Testis (tissue), 5 donors: ENCODE data around the gene MATK. TPM values are rescaled to one million over a fixed set of nuclear protein-coding genes. Genes with fewer than 3 reads are reported as not detected.

Source experiments
- DNase-seq: peaks from one replicate; pipeline ENCODE4 v3.0.0-alpha.2; 2019
- H3K27ac ChIP-seq, 2 donors: fragments of 200-600 bp; sonication (generic); one replicate each; pipeline ENCODE4 v1.5.1; 2019
- H3K27me3 ChIP-seq: fragments of 200-600 bp; sonication (generic); one replicate; pipeline ENCODE4 v1.5.1; 2019
- H3K36me3 ChIP-seq: fragments of 200-600 bp; sonication (generic); one replicate; pipeline ENCODE4 v1.5.1; 2017; ENCODE audit warnings: low read depth; ENCODE audit errors: missing control alignments
- H3K4me1 ChIP-seq: fragments of 200-600 bp; sonication (generic); one replicate; pipeline ENCODE4 v1.5.1; 2019
- H3K4me3 ChIP-seq, 2 donors: fragments of 200-600 bp; sonication (generic); one replicate each; pipeline ENCODE4 v1.5.1; 2017 to 2019
- H3K9me3 ChIP-seq: fragments of 200-600 bp; sonication (generic); one replicate; pipeline ENCODE4 v1.5.1; 2017
- POLR2A ChIP-seq: fragments of 450-650 bp; IDR thresholded peaks from one replicate; pipeline ENCODE4 v1.6.1; 2017; ENCODE audit warnings: antibody characterized with exemption, mild to moderate bottlenecking, moderate library complexity
- WGBS, 2 donors: methylation state at CpG; one replicate each; pipeline ENCODE4 v1.1.5; 2018; 5-methylcytosine and 5-hydroxymethylcytosine counted together
- intact Hi-C: fragments of 100-400 bp; cut with DNase I; formaldehyde crosslinking; loops from one replicate; pipeline ENCODE4 v1.15.1; 2023; ENCODE audit warnings: low total_unique reads
- long read RNA-seq, 2 donors: transcript quantifications; one replicate each; lab custom pipeline, GENCODE V29; 2026
- polyA plus RNA-seq: library from polyadenylated mRNA; stranded (reverse); fragments of 350-450 nt; fragmentation: Illumina TruSeq; extraction: RNeasy Lipid Tissue Mini Kit (QIAGEN cat#74804); gene quantifications from one replicate; pipeline ENCODE4 v1.2.3, GENCODE V29; 2014; ENCODE audit warnings: low read depth, low replicate concordance; ENCODE audit not compliant: insufficient read depth
- total RNA-seq, 2 donors: library from RNA; depleted of rRNA; stranded (reverse); fragments of >200 nt; gene quantifications; one replicate each; pipeline ENCODE4 v1.2.3, GENCODE V29; 2016
- TF ChIP-seq, protein P1 (sequence below), 3 experiments: fragments of 450-650 bp in 2 of 3; fragments of 200-600 bp in 1 of 3; sonication (generic) in 1 of 3; IDR thresholded peaks; one replicate each; pipeline ENCODE4 v1.5.1; 2016 to 2019; ENCODE audit warnings: antibody characterized with exemption in 3 of 3, mild to moderate bottlenecking in 2 of 3, moderate library complexity in 1 of 3

Gene MATK, protein sequence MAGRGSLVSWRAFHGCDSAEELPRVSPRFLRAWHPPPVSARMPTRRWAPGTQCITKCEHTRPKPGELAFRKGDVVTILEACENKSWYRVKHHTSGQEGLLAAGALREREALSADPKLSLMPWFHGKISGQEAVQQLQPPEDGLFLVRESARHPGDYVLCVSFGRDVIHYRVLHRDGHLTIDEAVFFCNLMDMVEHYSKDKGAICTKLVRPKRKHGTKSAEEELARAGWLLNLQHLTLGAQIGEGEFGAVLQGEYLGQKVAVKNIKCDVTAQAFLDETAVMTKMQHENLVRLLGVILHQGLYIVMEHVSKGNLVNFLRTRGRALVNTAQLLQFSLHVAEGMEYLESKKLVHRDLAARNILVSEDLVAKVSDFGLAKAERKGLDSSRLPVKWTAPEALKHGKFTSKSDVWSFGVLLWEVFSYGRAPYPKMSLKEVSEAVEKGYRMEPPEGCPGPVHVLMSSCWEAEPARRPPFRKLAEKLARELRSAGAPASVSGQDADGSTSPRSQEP
- total RNA-seq (10 to 100 TPM; 10.1 TPM), polyA plus RNA-seq (6.0 TPM)
- long read RNA-seq, donor 1: 0 reads
- long read RNA-seq, donor 2, partial matches to known transcripts: 0 of 1 reads
- long read RNA-seq, donor 2, other reads (novel, unspliced or antisense): 0 of 1 reads

DNA sequence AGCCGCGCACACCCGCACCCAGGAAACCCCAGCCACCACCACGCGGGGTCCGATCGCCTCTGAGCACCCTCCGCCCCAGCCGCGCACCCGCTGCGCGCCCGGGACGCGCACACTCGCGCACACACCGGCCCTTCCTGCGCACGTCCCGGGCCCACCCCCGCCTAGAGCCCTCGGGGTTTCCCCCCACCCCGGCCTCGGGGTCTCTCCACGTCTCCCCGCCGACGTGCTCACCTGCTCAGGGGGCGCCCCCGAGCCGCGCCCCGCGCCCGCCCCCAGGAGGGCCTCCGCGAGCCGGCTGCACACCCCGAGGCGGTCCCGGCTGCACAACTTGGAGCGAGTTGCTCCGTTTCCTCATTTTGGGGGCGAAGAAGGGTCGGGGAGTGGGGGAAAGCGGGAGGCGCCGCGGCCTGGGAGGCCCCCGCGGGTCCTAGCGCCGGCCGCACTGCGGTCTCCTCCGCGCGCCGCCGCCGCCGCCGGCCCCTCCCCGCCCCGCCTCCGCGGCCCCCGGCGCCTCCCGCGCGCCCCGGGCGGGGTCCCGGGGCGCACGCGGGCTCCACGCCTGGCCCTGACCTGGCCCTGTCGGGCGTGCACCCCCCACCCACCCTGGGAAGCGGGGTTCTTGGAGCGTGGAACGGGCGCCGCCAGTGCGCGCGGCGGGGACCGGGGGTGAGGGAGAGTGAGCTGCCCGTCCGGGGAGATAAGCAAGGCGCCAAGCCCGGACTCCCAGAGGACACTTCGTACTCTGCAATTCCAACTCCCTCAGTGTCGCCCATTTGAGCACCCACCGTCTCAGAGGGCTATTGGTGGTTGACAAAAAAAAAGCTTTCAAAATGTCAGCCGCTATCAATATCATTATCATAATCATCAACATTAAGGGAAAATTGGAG, at the start of gene MATK:
Gene MATK, minus strand, starts transcription at position 444 of the 887 bp plus-strand sequence. CDS start 1,246 bp downstream, outside the sequence.
- no peak for TF ChIP-seq POLR2A
- TF ChIP-seq, protein P1, sequence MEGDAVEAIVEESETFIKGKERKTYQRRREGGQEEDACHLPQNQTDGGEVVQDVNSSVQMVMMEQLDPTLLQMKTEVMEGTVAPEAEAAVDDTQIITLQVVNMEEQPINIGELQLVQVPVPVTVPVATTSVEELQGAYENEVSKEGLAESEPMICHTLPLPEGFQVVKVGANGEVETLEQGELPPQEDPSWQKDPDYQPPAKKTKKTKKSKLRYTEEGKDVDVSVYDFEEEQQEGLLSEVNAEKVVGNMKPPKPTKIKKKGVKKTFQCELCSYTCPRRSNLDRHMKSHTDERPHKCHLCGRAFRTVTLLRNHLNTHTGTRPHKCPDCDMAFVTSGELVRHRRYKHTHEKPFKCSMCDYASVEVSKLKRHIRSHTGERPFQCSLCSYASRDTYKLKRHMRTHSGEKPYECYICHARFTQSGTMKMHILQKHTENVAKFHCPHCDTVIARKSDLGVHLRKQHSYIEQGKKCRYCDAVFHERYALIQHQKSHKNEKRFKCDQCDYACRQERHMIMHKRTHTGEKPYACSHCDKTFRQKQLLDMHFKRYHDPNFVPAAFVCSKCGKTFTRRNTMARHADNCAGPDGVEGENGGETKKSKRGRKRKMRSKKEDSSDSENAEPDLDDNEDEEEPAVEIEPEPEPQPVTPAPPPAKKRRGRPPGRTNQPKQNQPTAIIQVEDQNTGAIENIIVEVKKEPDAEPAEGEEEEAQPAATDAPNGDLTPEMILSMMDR (IDR thresholded peaks at IDR 0.05): no peak
- WGBS, 2 donors: 4 to 13% methylated on average over 17 to 62 of the region's 101 CpGs
- no peaks in the 10 kb centered on the region for H3K27me3 ChIP-seq

DNA sequence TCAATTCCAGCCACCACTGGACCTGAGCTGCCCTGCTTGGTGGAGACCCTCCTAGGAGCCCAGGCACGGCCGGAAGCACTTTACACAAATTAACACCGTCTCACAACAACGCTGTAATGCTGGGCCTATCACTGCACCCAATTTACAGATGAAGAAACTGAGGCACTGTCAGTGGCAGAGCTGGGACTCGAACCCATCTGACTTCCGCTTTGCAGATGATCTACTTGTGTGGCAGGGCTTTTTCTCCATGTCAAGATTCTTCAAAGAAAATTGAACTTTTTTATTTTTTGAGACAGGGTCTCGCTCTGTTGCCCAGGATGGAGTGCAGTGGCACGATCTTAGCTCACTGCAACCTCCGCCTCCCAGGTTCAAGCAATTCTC, 48.9 kb upstream of the MATK start:
- 69 to 89% methylated on average over 6 to 9 of the region's 9 CpGs for WGBS, 2 donors
- Histone ChIP-seq H3K36me3 (no peaks in the 10 kb centered on the region), H3K9me3 (no peaks in the 10 kb centered on the region), H3K27me3 (no peaks in the 10 kb centered on the region), H3K27ac (no peak overlapping the region), H3K4me1 (no peaks in the 10 kb centered on the region), H3K4me3 (no peak overlapping the region)
- no peak for DNase-seq
- intact Hi-C loops: no loop called here
- TF ChIP-seq, protein P1 (IDR thresholded peaks at IDR 0.05): no peak
- no peak for TF ChIP-seq POLR2A

More for the DNA sequence above, at the start of gene MATK:
- Histone ChIP-seq H3K27ac (no peak within 1 kb of the TSS), H3K4me3 (peak within 1 kb of the TSS; percentile 24 to 45), H3K36me3 (no peaks in the 10 kb centered on the region), H3K4me1 (no peaks in the 10 kb centered on the region), H3K9me3 (no peaks in the 10 kb centered on the region)
- DNase-seq: no peak
- intact Hi-C loops: no loop called here

DNA sequence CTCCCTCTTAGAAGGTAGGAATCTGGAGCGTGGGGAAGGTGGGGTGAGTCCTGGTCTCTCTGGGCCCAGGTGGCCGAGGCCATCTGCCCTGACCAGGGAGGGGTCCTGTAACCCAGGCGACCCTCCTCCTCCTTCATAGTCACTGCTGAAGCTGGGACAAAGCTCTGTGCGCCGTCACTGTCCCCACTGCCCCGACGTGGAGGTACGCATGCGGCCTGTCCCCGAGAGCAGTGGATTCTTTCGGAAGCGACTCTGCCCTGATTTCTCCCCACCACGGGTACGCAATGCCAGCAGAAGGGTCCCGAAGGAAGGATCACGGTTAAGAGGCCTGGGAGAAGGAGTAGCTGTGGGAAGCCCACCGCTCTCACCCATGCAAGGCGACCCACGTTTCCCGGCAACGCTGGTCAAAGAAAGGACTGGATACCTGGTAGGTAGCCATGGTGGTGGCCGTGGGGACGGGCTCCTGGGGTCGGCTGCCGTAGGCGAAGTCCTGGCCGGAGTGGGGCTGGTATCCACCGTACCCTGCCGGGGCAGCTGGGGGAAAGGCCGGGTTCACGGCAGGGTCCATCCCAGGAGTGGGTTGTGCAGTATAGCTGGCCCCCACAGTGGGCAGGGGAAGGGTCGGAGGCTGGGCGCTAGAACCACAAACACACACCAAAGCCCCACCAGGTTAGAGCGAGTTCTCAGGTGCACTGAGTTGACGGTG, 48.3 kb upstream of the MATK start:
- 90 to 94% methylated on average over 27 to 35 of the region's 35 CpGs for WGBS, 2 donors
- no peak overlapping the region for H3K4me3 ChIP-seq
- no peak for TF ChIP-seq POLR2A
- TF ChIP-seq, protein P1 (IDR thresholded peaks at IDR 0.05): no peak
- H3K9me3 ChIP-seq: no peaks in the 10 kb centered on the region
- H3K4me1 ChIP-seq: no peaks in the 10 kb centered on the region
- no peaks in the 10 kb centered on the region for H3K27me3 ChIP-seq
- no peaks in the 10 kb centered on the region for H3K36me3 ChIP-seq
- intact Hi-C loops: no loop called here
- H3K27ac ChIP-seq: no peak overlapping the region
- DNase-seq: no peak

DNA sequence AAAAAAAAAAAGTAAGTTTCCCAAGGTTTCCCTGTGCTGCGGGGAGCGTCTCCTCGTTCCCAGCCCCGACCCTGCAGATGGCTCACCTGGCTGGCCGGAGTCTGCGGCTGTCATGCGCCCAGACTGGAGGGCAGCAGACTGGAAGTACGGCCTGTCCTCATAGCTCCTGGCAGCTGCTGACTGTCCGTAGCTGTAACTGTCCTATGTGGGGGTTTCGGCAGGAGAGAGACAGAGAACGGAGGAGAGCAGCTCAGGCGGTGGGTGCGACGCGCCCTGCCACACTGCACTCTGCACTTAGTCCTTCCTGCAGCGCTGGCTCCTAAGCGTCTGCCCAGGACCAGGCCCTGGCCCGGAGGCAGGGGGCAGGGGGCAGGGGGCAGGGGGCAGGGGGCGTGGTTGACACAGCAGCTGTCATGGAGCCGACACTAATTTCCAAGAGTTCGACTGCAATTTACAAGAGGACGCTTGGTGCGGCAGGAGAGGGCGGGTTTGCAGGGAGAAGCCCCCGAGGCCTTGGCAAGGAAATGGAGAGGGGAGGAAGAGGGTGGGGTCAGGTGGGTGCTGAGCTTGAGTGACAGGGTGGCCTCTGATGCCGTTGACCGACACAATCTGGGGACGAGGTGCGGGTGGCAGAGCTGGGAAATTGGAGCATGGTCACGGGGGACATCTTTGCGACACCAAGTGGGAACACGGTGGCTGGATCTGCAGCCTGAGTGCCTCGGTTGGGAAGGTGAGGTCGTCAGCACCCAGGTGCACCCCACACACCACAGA, 47.6 kb upstream of the MATK start:
- 67 to 70% methylated on average over 34 of the region's 34 CpGs for WGBS, 2 donors
- Histone ChIP-seq H3K4me3 (no peak overlapping the region), H3K4me1 (no peaks in the 10 kb centered on the region), H3K27me3 (no peaks in the 10 kb centered on the region), H3K36me3 (no peaks in the 10 kb centered on the region), H3K27ac (no peak overlapping the region), H3K9me3 (no peaks in the 10 kb centered on the region)
- intact Hi-C loops: no loop called here
- no peak for TF ChIP-seq POLR2A
- TF ChIP-seq, protein P1 (IDR thresholded peaks at IDR 0.05): no peak
- no peak for DNase-seq
